ENCODE data around the gene NEDD4L.

Gene NEDD4L

GRCh38 chr18:58315041-58315440, 271.0 kb downstream of the NEDD4L start:
- no peak for DNase-seq (ENCODE audit: low read depth, low spot score)

- no peak for DNase-seq (ENCODE audit: low read depth, low spot score)
Measured at GRCh38 chr18:58315739-58316215, 271.8 kb downstream of the NEDD4L start.

- no peak for DNase-seq (ENCODE audit: low read depth, low spot score)
Measured at GRCh38 chr18:58316396-58317342, 272.6 kb downstream of the NEDD4L start.

GRCh38 chr18:58319719-58320118, 275.7 kb downstream of the NEDD4L start:
- DNase-seq (ENCODE audit: low read depth, low spot score), result no peak

- DNase-seq (ENCODE audit: low read depth, low spot score), result no peak
Measured at GRCh38 chr18:58320907-58321561, 277.0 kb downstream of the NEDD4L start.

- DNase-seq (ENCODE audit: low read depth, low spot score), result no peak
Measured at GRCh38 chr18:58321986-58322385, 278.0 kb downstream of the NEDD4L start.

GRCh38 chr18:58322464-58322863, 278.4 kb downstream of the NEDD4L start:
- DNase-seq (ENCODE audit: low read depth, low spot score), result no peak

GRCh38 chr18:58323866-58324762, 280.1 kb downstream of the NEDD4L start:
- no peak for DNase-seq (ENCODE audit: low read depth, low spot score)

- DNase-seq (ENCODE audit: low read depth, low spot score), result no peak
Measured at GRCh38 chr18:58324824-58325480, 280.9 kb downstream of the NEDD4L start.

- DNase-seq (ENCODE audit: low read depth, low spot score), result no peak
Measured at GRCh38 chr18:58325494-58325893, 281.5 kb downstream of the NEDD4L start.

- DNase-seq (ENCODE audit: low read depth, low spot score), result no peak
Measured at GRCh38 chr18:58334061-58334460, 290.0 kb downstream of the NEDD4L start.

- no peak for DNase-seq (ENCODE audit: low read depth, low spot score)
Measured at GRCh38 chr18:58335223-58335622, 291.2 kb downstream of the NEDD4L start.

- no peak for DNase-seq (ENCODE audit: low read depth, low spot score)
Measured at GRCh38 chr18:58335821-58336220, 291.8 kb downstream of the NEDD4L start.

- no peak for DNase-seq (ENCODE audit: low read depth, low spot score)
Measured at GRCh38 chr18:58336605-58337004, 292.6 kb downstream of the NEDD4L start.

GRCh38 chr18:58337285-58337684, 293.3 kb downstream of the NEDD4L start:
- no peak for DNase-seq (ENCODE audit: low read depth, low spot score)

- no peak for DNase-seq (ENCODE audit: low read depth, low spot score)
Measured at GRCh38 chr18:58337686-58338085, 293.7 kb downstream of the NEDD4L start.

GRCh38 chr18:58338141-58338540, 294.1 kb downstream of the NEDD4L start:
- no peak for DNase-seq (ENCODE audit: low read depth, low spot score)

- no peak for DNase-seq (ENCODE audit: low read depth, low spot score)
Measured at GRCh38 chr18:58338961-58339592, 295.1 kb downstream of the NEDD4L start.

GRCh38 chr18:58339890-58340289, 295.9 kb downstream of the NEDD4L start:
- DNase-seq (ENCODE audit: low read depth, low spot score), result no peak

- DNase-seq (ENCODE audit: low read depth, low spot score), result no peak
Measured at GRCh38 chr18:58341916-58342315, 297.9 kb downstream of the NEDD4L start.
